T-helper 1 cell treated with Interleukin-12 subunit alpha and Interleukin-12 subunit beta and Interleukin-4 antibody, amounts not matched to agents 30 μg/mL and 1 μg/mL, for 36 hours (primary cell): ENCODE data around the gene CLASP1.

Source experiments
- H3K27ac Mint-ChIP-seq: one replicate; pipeline ENCODE4 v1.8.0; 2021; ENCODE audit warnings: mild to moderate bottlenecking, mixed read lengths
- H3K27me3 Mint-ChIP-seq: one replicate; pipeline ENCODE4 v1.8.0; 2021; ENCODE audit warnings: low read depth, mixed read lengths
- H3K36me3 Mint-ChIP-seq: one replicate; pipeline ENCODE4 v1.8.0; 2021; ENCODE audit warnings: low read depth, mixed read lengths
- H3K4me1 Mint-ChIP-seq: one replicate; pipeline ENCODE4 v1.8.0; 2021; ENCODE audit warnings: low read depth, mixed read lengths
- H3K4me3 Mint-ChIP-seq: one replicate; pipeline ENCODE4 v1.8.0; 2021; ENCODE audit warnings: mild to moderate bottlenecking, moderate library complexity, mixed read lengths
- H3K9me3 Mint-ChIP-seq: one replicate; pipeline ENCODE4 v1.8.0; 2021; ENCODE audit warnings: mixed read lengths

Gene CLASP1

GRCh38 chr2:121431214-121431613 lies 218.0 kb downstream of the CLASP1 start:
- no peaks in the 10 kb centered on the region for H3K4me1 Mint-ChIP-seq
- no peaks in the 10 kb centered on the region for H3K9me3 Mint-ChIP-seq
- H3K4me3 Mint-ChIP-seq: no peak overlapping the region
- H3K27ac Mint-ChIP-seq: no peak overlapping the region
- H3K36me3 Mint-ChIP-seq: peaks cover 13% of the 10 kb centered on the region
- H3K27me3 Mint-ChIP-seq: no peaks in the 10 kb centered on the region

- H3K9me3 Mint-ChIP-seq: no peaks in the 10 kb centered on the region
- no peak overlapping the region for H3K4me3 Mint-ChIP-seq
- H3K4me1 Mint-ChIP-seq: no peaks in the 10 kb centered on the region
- no peak overlapping the region for H3K27ac Mint-ChIP-seq
- H3K36me3 Mint-ChIP-seq: peaks cover 15% of the 10 kb centered on the region
- H3K27me3 Mint-ChIP-seq: no peaks in the 10 kb centered on the region
Measured at GRCh38 chr2:121429927-121430520, 219.2 kb downstream of the CLASP1 start.

GRCh38 chr2:121429119-121429903 lies 220.0 kb downstream of the CLASP1 start:
- no peaks in the 10 kb centered on the region for H3K27me3 Mint-ChIP-seq
- peaks cover 15% of the 10 kb centered on the region for H3K36me3 Mint-ChIP-seq
- H3K4me1 Mint-ChIP-seq: no peaks in the 10 kb centered on the region
- no peak overlapping the region for H3K4me3 Mint-ChIP-seq
- no peaks in the 10 kb centered on the region for H3K9me3 Mint-ChIP-seq
- H3K27ac Mint-ChIP-seq: no peak overlapping the region

GRCh38 chr2:121427187-121427689 lies 222.0 kb downstream of the CLASP1 start:
- H3K9me3 Mint-ChIP-seq: no peaks in the 10 kb centered on the region
- no peak overlapping the region for H3K27ac Mint-ChIP-seq
- no peaks in the 10 kb centered on the region for H3K27me3 Mint-ChIP-seq
- peaks cover 20% of the 10 kb centered on the region for H3K36me3 Mint-ChIP-seq
- H3K4me1 Mint-ChIP-seq: no peaks in the 10 kb centered on the region
- no peak overlapping the region for H3K4me3 Mint-ChIP-seq

- no peaks in the 10 kb centered on the region for H3K27me3 Mint-ChIP-seq
- H3K9me3 Mint-ChIP-seq: no peaks in the 10 kb centered on the region
- H3K4me3 Mint-ChIP-seq: no peak overlapping the region
- no peak overlapping the region for H3K27ac Mint-ChIP-seq
- no peaks in the 10 kb centered on the region for H3K4me1 Mint-ChIP-seq
- H3K36me3 Mint-ChIP-seq: peaks cover 9% of the 10 kb centered on the region
Measured at GRCh38 chr2:121420486-121420885, 228.8 kb downstream of the CLASP1 start.

GRCh38 chr2:121419081-121419699 lies 230.1 kb downstream of the CLASP1 start:
- Mint-ChIP-seq H3K27ac (no peak overlapping the region), H3K4me1 (no peaks in the 10 kb centered on the region), H3K9me3 (no peaks in the 10 kb centered on the region), H3K4me3 (no peak overlapping the region), H3K27me3 (no peaks in the 10 kb centered on the region), H3K36me3 (peaks cover 9% of the 10 kb centered on the region)

- no peaks in the 10 kb centered on the region for H3K9me3 Mint-ChIP-seq
- H3K4me1 Mint-ChIP-seq: no peaks in the 10 kb centered on the region
- H3K36me3 Mint-ChIP-seq: peaks cover 7% of the 10 kb centered on the region
- no peak overlapping the region for H3K4me3 Mint-ChIP-seq
- no peak overlapping the region for H3K27ac Mint-ChIP-seq
- no peaks in the 10 kb centered on the region for H3K27me3 Mint-ChIP-seq
Measured at GRCh38 chr2:121418494-121419058, 230.7 kb downstream of the CLASP1 start.

- Mint-ChIP-seq H3K36me3 (peaks cover 7% of the 10 kb centered on the region), H3K27me3 (no peaks in the 10 kb centered on the region), H3K9me3 (no peaks in the 10 kb centered on the region), H3K4me3 (no peak overlapping the region), H3K4me1 (no peaks in the 10 kb centered on the region), H3K27ac (no peak overlapping the region)
Measured at GRCh38 chr2:121417826-121418225, 231.4 kb downstream of the CLASP1 start.

GRCh38 chr2:121415727-121416126 lies 233.5 kb downstream of the CLASP1 start:
- H3K36me3 Mint-ChIP-seq: peaks cover 8% of the 10 kb centered on the region
- no peak overlapping the region for H3K27ac Mint-ChIP-seq
- H3K9me3 Mint-ChIP-seq: no peaks in the 10 kb centered on the region
- no peaks in the 10 kb centered on the region for H3K27me3 Mint-ChIP-seq
- H3K4me1 Mint-ChIP-seq: no peaks in the 10 kb centered on the region
- H3K4me3 Mint-ChIP-seq: no peak overlapping the region

- H3K27ac Mint-ChIP-seq: no peak overlapping the region
- H3K4me1 Mint-ChIP-seq: no peaks in the 10 kb centered on the region
- no peaks in the 10 kb centered on the region for H3K27me3 Mint-ChIP-seq
- no peaks in the 10 kb centered on the region for H3K9me3 Mint-ChIP-seq
- H3K4me3 Mint-ChIP-seq: no peak overlapping the region
- peaks cover 14% of the 10 kb centered on the region for H3K36me3 Mint-ChIP-seq
Measured at GRCh38 chr2:121412349-121412748, 236.9 kb downstream of the CLASP1 start.

GRCh38 chr2:121409966-121410365 lies 239.3 kb downstream of the CLASP1 start:
- Mint-ChIP-seq H3K27ac (no peak overlapping the region), H3K9me3 (no peaks in the 10 kb centered on the region), H3K27me3 (no peaks in the 10 kb centered on the region), H3K4me1 (no peaks in the 10 kb centered on the region), H3K36me3 (peaks cover 19% of the 10 kb centered on the region), H3K4me3 (no peak overlapping the region)

GRCh38 chr2:121409388-121409787 lies 239.9 kb downstream of the CLASP1 start:
- Mint-ChIP-seq H3K27ac (peak overlapping the region; percentile 23), H3K4me1 (no peaks in the 10 kb centered on the region), H3K9me3 (no peaks in the 10 kb centered on the region), H3K36me3 (peaks cover 19% of the 10 kb centered on the region), H3K27me3 (no peaks in the 10 kb centered on the region), H3K4me3 (no peak overlapping the region)

- H3K27ac Mint-ChIP-seq: no peak overlapping the region
Measured at GRCh38 chr2:121408641-121409040, 240.6 kb downstream of the CLASP1 start.

GRCh38 chr2:121405233-121405632 lies 244.0 kb downstream of the CLASP1 start:
- no peak overlapping the region for H3K27ac Mint-ChIP-seq
- H3K27me3 Mint-ChIP-seq: no peaks in the 10 kb centered on the region
- H3K9me3 Mint-ChIP-seq: no peaks in the 10 kb centered on the region
- peaks cover 26% of the 10 kb centered on the region for H3K36me3 Mint-ChIP-seq
- H3K4me3 Mint-ChIP-seq: no peak overlapping the region
- H3K4me1 Mint-ChIP-seq: peaks cover 2% of the 10 kb centered on the region

More at GRCh38 chr2:121408641-121409040, 240.6 kb downstream of the CLASP1 start:
- Mint-ChIP-seq H3K36me3 (peaks cover 19% of the 10 kb centered on the region), H3K4me1 (no peaks in the 10 kb centered on the region), H3K4me3 (no peak overlapping the region), H3K27me3 (no peaks in the 10 kb centered on the region), H3K9me3 (no peaks in the 10 kb centered on the region)
